ENCODE measurements around the gene PDE10A.

- TF ChIP-seq POLR2AphosphoS5 (IDR thresholded peaks at IDR 0.05; ENCODE audit: borderline replicate concordance, low read depth, low read length) = no peak
- no peak for TF ChIP-seq EZH2 (IDR thresholded peaks at IDR 0.05)
- TF ChIP-seq FOXP2 (optimal IDR thresholded peaks at IDR 0.05; ENCODE audit: control extremely low read depth, extremely low read length, insufficient read depth) = no peak
Measured at GRCh38 chr6:165679326-165679725, 16.3 kb upstream of the PDE10A start.

Data from SK-N-MC (cell line).